ENCODE measurements around the gene GUCA2B.

The GUCA2B gene

GRCh38 chr1:42143896-42144710 is 9.1 kb upstream of the GUCA2B start:
- DNase-seq: no peak

GRCh38 chr1:42144711-42145388 is 8.4 kb upstream of the GUCA2B start:
- DNase-seq: no peak

GRCh38 chr1:42145389-42145716 is 7.9 kb upstream of the GUCA2B start:
- peak; percentile 51 for DNase-seq

- no peak for DNase-seq
Observed at GRCh38 chr1:42145764-42146625, 7.2 kb upstream of the GUCA2B start.

- DNase-seq: peak; percentile 35
Observed at GRCh38 chr1:42146626-42147320, 6.4 kb upstream of the GUCA2B start.

GRCh38 chr1:42148166-42148565 is 5.0 kb upstream of the GUCA2B start:
- no peak for DNase-seq

DNA sequence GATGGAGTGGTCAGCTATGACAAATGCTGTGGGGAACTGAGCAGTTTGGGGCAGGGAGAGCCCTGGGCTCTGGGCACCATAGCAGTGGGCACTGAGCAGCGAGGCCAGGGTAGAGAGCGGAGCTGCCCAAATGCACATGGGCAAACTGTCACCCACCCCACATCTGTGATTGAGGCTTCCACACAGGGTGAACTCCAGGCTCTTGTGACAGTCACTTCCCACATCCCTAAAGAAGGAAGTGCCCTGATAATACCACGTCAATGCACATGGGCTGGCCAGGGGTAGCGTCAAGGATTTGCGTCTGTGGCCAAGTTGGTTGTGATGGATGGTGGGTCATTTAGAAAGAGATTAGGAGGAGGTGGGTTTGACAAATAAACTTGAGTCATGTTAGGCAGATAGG is 2.6 kb upstream of the GUCA2B start:
- no peak for DNase-seq

GRCh38 chr1:42152119-42152518 is 1.1 kb upstream of the GUCA2B start:
- no peak for DNase-seq

DNA sequence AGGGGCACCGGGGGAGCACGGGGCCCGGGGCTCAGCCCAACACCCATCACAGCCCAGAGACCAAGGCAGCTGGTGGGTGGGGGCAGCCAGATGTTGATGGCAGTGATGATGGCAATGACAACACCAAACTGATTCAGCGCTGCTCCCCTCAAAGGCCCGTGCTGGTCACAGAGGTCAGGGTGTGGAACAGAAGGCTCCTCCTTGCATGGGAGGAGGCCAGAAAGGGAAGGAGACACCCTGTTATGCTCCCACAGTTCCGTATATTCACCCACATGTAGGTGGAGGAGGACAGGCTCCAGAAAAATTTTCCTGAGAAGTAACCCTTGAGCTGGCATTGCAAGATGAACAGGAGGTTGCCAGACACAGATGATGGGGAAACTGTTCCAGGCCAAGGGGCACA is 414 bp downstream of the GUCA2B start:
- DNase-seq: no peak

- DNase-seq: no peak
Observed at GRCh38 chr1:42154685-42155084, 1.5 kb downstream of the GUCA2B start.

DNA sequence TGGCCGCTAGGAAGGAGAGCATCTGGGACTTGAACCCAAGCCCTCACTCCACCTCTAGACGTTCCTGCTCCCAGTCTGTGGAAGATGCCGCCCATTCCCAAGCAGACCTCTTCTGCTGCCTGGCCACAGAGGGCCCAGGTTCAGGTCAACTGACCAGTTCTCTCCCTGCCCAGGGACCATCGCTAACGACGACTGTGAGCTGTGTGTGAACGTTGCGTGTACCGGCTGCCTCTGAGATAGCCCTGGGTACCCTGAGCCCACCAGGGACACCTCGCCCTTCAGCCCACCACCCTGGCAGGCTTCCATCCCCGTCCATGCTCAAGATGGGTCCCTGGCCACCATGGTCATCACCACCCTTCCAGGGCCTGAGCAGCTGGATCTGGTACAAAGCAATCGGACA is 2.2 kb downstream of the GUCA2B start:
- no peak for DNase-seq

GRCh38 chr1:42157667-42158066 is 4.5 kb downstream of the GUCA2B start:
- peak; percentile 53 for DNase-seq

- no peak for DNase-seq
Observed at GRCh38 chr1:42158189-42158588, 5.0 kb downstream of the GUCA2B start.

DNA sequence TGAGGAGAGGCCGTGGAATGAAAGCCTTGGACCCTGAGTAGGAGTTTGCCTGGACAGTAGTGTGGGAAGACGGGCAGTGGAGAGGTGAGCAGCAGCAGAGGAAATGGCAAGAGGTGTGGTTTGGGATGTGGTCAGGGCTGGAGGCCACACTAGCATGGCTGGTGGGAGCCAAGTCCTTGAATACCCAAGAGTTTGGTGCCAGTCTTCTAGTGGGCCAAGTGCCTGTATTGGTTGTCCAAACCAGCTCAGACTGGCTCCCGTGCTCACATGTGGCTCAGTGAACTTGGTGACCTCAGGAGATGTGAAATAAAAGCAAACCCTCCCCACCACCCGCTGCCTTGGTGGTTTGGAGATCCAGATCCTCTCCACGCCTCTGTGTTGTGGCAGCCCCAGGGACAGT is 9.0 kb downstream of the GUCA2B start:
- DNase-seq: no peak

- DNase-seq: no peak
Observed at GRCh38 chr1:42163114-42163513, 9.9 kb downstream of the GUCA2B start.

DNA sequence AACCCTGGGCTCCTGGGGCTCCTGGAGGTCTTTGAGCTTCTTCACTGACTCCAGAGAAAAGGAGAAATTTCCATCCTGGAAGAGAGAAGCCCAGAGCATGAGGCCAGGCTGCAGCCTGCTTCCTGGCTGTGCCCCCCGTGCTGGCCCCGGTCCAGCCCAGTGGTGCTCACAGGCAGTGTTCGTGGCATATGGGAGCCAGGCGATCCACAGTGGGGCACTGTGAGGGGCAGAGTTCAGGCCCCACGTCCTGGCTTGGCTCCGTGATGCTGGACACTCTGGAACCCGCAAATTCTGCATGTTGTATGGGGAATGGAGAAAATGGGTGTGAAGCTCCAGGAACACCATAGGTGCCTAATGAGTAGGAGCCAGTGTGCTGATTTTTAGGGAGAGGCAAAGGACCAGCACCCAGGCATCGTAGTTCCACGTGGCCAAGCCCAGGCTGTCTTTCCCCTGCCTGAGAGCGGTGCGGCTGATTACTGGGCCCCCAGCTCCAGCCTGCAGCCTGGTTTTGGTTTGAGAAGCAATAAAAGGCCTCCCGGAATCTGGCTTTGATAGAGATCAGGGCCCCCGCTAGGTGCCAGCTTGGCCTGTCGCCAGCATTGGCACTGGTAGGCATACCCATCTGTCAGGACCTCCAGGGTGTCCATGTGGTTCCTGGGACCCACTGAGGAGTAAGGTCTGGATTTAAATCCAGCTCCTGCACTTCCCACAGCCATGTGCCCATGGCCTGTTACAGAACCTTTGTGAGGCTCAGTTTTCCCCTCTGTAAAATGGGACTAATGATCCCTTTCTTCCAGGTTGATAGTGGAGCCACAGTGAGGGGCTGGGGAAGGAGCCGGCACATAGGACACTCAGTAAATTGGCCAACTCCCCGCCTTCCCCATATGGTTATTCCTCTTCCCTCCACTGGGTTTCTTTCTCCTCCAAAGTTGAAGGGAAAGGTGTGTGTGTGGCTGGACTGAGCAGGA is 10.6 kb downstream of the GUCA2B start:
- no peak for DNase-seq

DNA sequence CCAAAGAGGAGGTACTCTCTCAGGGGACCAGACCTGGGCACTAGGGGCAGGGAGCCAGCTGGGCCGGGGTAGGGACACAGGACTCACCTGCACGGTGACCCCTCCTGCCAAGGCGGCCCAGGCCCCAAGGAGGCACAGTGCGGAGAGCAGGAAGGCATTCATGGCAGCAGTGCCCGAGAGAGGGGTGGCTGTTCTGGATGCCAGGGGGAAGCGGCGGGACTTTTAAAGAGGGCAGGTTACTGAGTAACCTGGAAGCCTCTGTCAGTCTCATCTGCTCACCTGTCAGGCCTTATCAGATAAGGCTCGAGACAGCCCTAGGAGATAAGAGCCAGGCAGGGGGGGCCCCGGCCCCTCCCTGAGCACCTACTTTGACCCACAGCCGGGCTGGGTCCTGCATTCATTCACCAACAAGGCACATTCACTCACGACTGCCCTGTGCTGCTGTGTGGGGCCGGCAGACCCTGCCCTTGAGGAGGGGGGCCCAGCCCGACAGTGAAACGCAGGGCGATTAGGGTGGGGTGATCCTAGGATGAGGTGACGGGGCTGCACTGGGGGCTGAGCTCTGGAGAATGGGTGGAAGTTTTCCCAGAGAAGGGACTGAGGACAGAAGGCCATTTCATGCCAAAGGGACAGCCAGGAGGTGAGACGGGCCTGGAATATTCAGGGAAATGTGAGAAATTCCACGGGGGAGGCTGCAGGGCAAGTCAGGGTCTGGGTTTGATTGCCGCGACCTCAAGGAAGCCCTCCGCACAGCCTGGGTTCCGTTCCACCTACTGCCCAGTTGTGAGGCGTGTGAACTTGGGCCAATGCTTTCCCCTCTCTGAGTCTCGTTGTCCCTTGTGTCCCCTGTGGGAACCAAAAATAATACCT is 11.6 kb downstream of the GUCA2B start, which contains the start of gene GUCA2A:
TSS of gene GUCA2A (minus strand) at position 195 of the 870 bp plus-strand sequence. CDS start at position 162, 33 bp downstream.
- no peak for DNase-seq

- no peak for DNase-seq
Observed at GRCh38 chr1:42165511-42166210, 12.5 kb downstream of the GUCA2B start.

DNA sequence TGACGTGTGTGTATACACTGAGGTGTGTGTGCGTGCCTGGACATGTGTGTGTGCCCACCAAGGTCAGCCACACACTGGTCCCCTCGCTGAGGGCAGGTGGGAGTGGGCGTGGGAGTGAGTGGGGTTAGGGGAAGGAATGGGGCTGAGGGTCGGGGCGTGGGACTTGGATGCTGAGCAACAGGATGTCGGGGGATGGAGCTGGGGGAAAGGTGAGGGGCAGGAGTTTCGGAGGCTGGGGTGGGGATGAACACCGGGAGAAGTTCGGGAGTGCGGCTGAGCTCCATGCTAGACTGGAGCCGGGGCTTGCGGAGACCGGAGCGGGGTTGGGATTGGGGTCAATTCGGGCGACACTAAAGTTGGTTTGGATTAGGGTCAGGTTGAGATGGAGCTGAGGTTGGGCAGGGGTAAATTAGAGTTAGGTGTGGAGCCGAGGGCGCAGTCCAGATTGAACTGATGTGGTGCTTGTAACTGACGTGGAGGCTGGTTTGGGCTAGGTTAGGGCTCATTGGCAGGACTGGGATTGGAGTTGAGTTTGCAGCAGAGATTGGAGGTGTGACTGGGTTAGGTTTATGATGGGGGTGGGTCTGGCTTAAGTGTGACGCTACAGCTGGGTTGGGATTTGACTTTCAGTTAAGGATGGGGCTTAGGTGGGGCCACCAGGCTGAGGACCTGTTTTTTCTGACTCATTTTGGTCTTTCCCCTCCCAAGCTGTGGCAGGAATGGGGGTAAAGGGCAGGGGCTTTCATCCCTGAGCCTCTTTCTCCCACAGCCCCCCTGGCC is 14.6 kb downstream of the GUCA2B start:
- no peak for DNase-seq
